ENCODE data around the gene DAGLB. TPM values are rescaled to one million over a fixed set of nuclear protein-coding genes. Genes with fewer than 3 reads are reported as not detected.

DAGLB gene
- total and polyA plus RNA-seq, 2 of the 8 experiments (the other 6 are each of a cell fraction or from before 2014, with no cell fraction given), result 27.0 to 39.6 TPM

DNA sequence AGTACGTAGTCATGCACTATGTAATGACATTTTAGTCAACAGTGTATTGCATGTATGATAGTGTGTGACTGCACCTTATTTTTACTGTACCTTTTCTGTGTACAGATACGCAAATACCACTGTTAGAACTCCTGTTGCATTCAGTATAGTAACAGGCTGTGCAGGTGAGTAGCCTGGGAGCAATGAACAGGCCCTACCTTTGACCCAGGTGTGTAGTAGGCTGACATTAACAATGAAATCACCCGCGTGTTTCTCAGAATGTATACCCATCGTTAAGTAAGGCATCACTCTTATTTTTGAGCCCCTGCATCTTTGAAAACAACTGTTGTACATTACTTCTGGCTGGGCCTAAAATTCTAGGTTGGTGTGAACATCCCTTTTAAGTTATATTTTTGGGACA lies 41.6 kb downstream of the DAGLB start:
- H3K79me1 ChIP-seq (ENCODE audit: low read depth, low read length), result peaks cover 15% of the 10 kb centered on the region
- H3K4me3 ChIP-seq (ENCODE audit: extremely low read depth in 1 of 4, insufficient read depth in 2 of 4, low read depth in 3 of 4, low read length in 4 of 4), result no peak overlapping the region
- no peak overlapping the region for H3K23ac ChIP-seq (ENCODE audit: insufficient read length)
- no peaks in the 10 kb centered on the region for H3K9me3 ChIP-seq (ENCODE audit: insufficient read depth in 2 of 2, low read depth in 1 of 2, low read length in 1 of 2)
- no peak for FAIRE-seq
- H4K20me1 ChIP-seq (replicated peaks in 1 of 2; ENCODE audit: control insufficient read depth in 1 of 2, insufficient read depth in 2 of 2, low read length in 2 of 2), result peaks cover 2 to 24% of the 10 kb centered on the region in 2 experiments
- H4K91ac ChIP-seq (replicated peaks; ENCODE audit: insufficient read length, low read length), result no peak overlapping the region
- no peak overlapping the region for H2AFZ ChIP-seq (ENCODE audit: low read length)
- ChIA-PET POLR2A (ENCODE audit: partially characterized antibody) (interaction anchor here (1.2 to 2.5 kb wide), 2 partner anchors 11 to 23 kb away, joined by 5 to 10 read pairs; no protein-coding TSS in a partner anchor), CTCF (ENCODE audit: partially characterized antibody) (interaction anchor here (1.1 to 1.4 kb wide), 2 partner anchors 11 to 12 kb away, joined by 3 to 5 read pairs; no protein-coding TSS in a partner anchor)
- H3K27ac ChIP-seq (ENCODE audit: low read depth, low read length), result no peak overlapping the region
- H3K4me1 ChIP-seq (replicated peaks in 1 of 4; ENCODE audit: control insufficient read depth in 3 of 4, insufficient read depth in 4 of 4, low read length in 3 of 4), result no peaks in the 10 kb centered on the region
- no peak overlapping the region for H3K56ac ChIP-seq (replicated peaks; ENCODE audit: insufficient read length, low read depth, low read length)
- no peaks in the 10 kb centered on the region for H3K23me2 ChIP-seq (ENCODE audit: low read depth, low read length)
- no peak overlapping the region for H3K4me2 ChIP-seq (ENCODE audit: insufficient read depth in 1 of 2, low read depth in 2 of 2, low read length in 2 of 2)
- H3K36me3 ChIP-seq (ENCODE audit: control insufficient read depth in 2 of 4, insufficient read depth in 4 of 4, low read length in 3 of 4), result peaks cover 14 to 86% (median 45%) of the 10 kb centered on the region in 4 experiments
- 89% methylated on average over 5 of the region's 5 CpGs; no CpG with 5 or more reads in 1 of the 2 experiments for WGBS, 2 experiments (ENCODE audit: extremely low coverage in 1 of 2, insufficient coverage in 1 of 2, insufficient read length in 1 of 2, insufficient replicate concordance in 2 of 2, low coverage in 1 of 2, low lambda C conversion rate in 2 of 2, missing lambda C conversion rate in 1 of 2)
- no peaks in the 10 kb centered on the region for H3K27me3 ChIP-seq (replicated peaks in 1 of 4; ENCODE audit: control insufficient read depth in 3 of 4, extremely low read depth in 1 of 4, insufficient read depth in 3 of 4, low read length in 3 of 4)
- H3K4ac ChIP-seq (replicated peaks; ENCODE audit: insufficient read length, low read depth, low read length), result no peak overlapping the region
- no peak overlapping the region for H2AK5ac ChIP-seq (ENCODE audit: low read depth, low read length)
- no peak overlapping the region for H4K8ac ChIP-seq (ENCODE audit: extremely low read depth, insufficient read depth, low read length)
- no peak overlapping the region for H2BK12ac ChIP-seq (ENCODE audit: low read depth, low read length)
- DNase-seq (ENCODE audit: low read depth in 1 of 2, low spot score in 2 of 2), result no peak
- H3K79me2 ChIP-seq (ENCODE audit: control insufficient read depth in 1 of 2, insufficient read depth in 2 of 2, low read length in 2 of 2), result peaks cover 0 to 5% of the 10 kb centered on the region in 2 experiments; a peak in 1 of 4 replicates
- no peak overlapping the region for H3K14ac ChIP-seq (ENCODE audit: insufficient read length)
- H3K9ac ChIP-seq (replicated peaks in 1 of 4; ENCODE audit: extremely low read depth in 1 of 4, low read depth in 3 of 4, low read length in 3 of 4), result no peak overlapping the region; a peak in 1 of 7 replicates
- no peak overlapping the region for H2BK15ac ChIP-seq (ENCODE audit: low read length)
- no peak overlapping the region for H2BK5ac ChIP-seq (ENCODE audit: low read depth, low read length)
- no peak overlapping the region for H2BK20ac ChIP-seq (ENCODE audit: low read length)
- H4K5ac ChIP-seq (ENCODE audit: insufficient read length, low read depth, low read length), result no peak overlapping the region
- no peak overlapping the region for H3K18ac ChIP-seq (ENCODE audit: extremely low read depth, low read length)
- no peak overlapping the region for H2BK120ac ChIP-seq (replicated peaks; ENCODE audit: low read depth, low read length)
- TF ChIP-seq POLR2A (IDR thresholded peaks at IDR 0.05; ENCODE audit: control extremely low read depth in 1 of 2, low read depth in 2 of 2, low read length in 2 of 2), result peak in 1 of 2 experiments; percentile 37; a peak in 1 of 3 replicates
- TF ChIP-seq POLR2AphosphoS5 (IDR thresholded peaks at IDR 0.05; ENCODE audit: low read depth, low read length), result peak; percentile 14; the same call in 1 of the 2 replicates
- no peak for TF ChIP-seq SIX5 (IDR thresholded peaks at IDR 0.05; ENCODE audit: low read depth, low read length)
- no peak for TF ChIP-seq NANOG (IDR thresholded peaks at IDR 0.05; ENCODE audit: insufficient read depth, low read depth, low read length, poor library complexity, severe bottlenecking)
